ENCODE data around the gene GNAS. TPM values are rescaled to one million over a fixed set of nuclear protein-coding genes. Genes with fewer than 3 reads are reported as not detected.

The GNAS gene
- total RNA-seq (ENCODE audit: low replicate concordance), result 417 and 474 TPM in 2 replicates

GRCh38 chr20:58852543-58853271 is at the start of gene GNAS:
Gene GNAS (plus strand): TSS chr20:58852716.
- H3K4me3 ChIP-seq (ENCODE audit: low read depth, low read length), result peak within 1 kb of the TSS; percentile 77
- TF ChIP-seq CTCF (IDR thresholded peaks at IDR 0.05; ENCODE audit: insufficient read depth, low read length), result peak; percentile 83
- DNase-seq (ENCODE audit: low read depth), result peak; percentile 64

- DNase-seq (ENCODE audit: low read depth), result no peak
- H3K4me3 ChIP-seq (ENCODE audit: low read depth, low read length), result no peak overlapping the region
- no peak for TF ChIP-seq CTCF (IDR thresholded peaks at IDR 0.05; ENCODE audit: insufficient read depth, low read length)
These were observed 49.0 kb upstream of the GNAS start for GRCh38 chr20:58803533-58803932.

GRCh38 chr20:58807801-58808200 is 44.7 kb upstream of the GNAS start:
- DNase-seq (ENCODE audit: low read depth), result no peak
- no peak for TF ChIP-seq CTCF (IDR thresholded peaks at IDR 0.05; ENCODE audit: insufficient read depth, low read length)

GRCh38 chr20:58808271-58809046 is 44.1 kb upstream of the GNAS start:
- TF ChIP-seq CTCF (IDR thresholded peaks at IDR 0.05; ENCODE audit: insufficient read depth, low read length), result no peak
- H3K4me3 ChIP-seq (ENCODE audit: low read depth, low read length), result no peak overlapping the region
- DNase-seq (ENCODE audit: low read depth), result no peak

More at GRCh38 chr20:58807801-58808200, 44.7 kb upstream of the GNAS start:
- H3K4me3 ChIP-seq (ENCODE audit: low read depth, low read length), result no peak overlapping the region

- no peak overlapping the region for H3K4me3 ChIP-seq (ENCODE audit: low read depth, low read length)
- DNase-seq (ENCODE audit: low read depth), result no peak
- no peak for TF ChIP-seq CTCF (IDR thresholded peaks at IDR 0.05; ENCODE audit: insufficient read depth, low read length)
These were observed 42.2 kb upstream of the GNAS start for GRCh38 chr20:58810116-58810878.

GRCh38 chr20:58810879-58811250 is 41.7 kb upstream of the GNAS start:
- H3K4me3 ChIP-seq (ENCODE audit: low read depth, low read length), result no peak overlapping the region
- no peak for TF ChIP-seq CTCF (IDR thresholded peaks at IDR 0.05; ENCODE audit: insufficient read depth, low read length)
- DNase-seq (ENCODE audit: low read depth), result no peak

Data from fibroblast of the aortic adventitia (primary cell).